VCaP (cell line): ENCODE data around the gene SRSF3.
"Not testable (repeated sequence)": the region's sequence is repeated elsewhere in the genome, so short reads cannot be mapped to it uniquely, and the experiment has no call there.

Source experiments
- H3K27ac ChIP-seq: fragments of 450-650 bp; 2 replicates; pipeline ENCODE4 v1.5.1; 2017
- CTCF ChIP-seq: fragments of 450-650 bp; conservative IDR thresholded peaks from 2 replicates; pipeline ENCODE4 v1.5.1; 2017; ENCODE audit warnings: mild to moderate bottlenecking, moderate library complexity

The SRSF3 gene

GRCh38 chr6:36578030-36578429, 16.1 kb upstream of the SRSF3 start:
- no peak overlapping the region for H3K27ac ChIP-seq
- TF ChIP-seq CTCF = no peak

- H3K27ac ChIP-seq = no peak overlapping the region
- TF ChIP-seq CTCF = no peak
These were observed 15.7 kb upstream of the SRSF3 start for GRCh38 chr6:36578431-36578830.

- H3K27ac ChIP-seq = no peak overlapping the region
- TF ChIP-seq CTCF = no peak
These were observed 14.0 kb upstream of the SRSF3 start for GRCh38 chr6:36580184-36580526.

- TF ChIP-seq CTCF = no peak
- no peak overlapping the region for H3K27ac ChIP-seq
These were observed 12.4 kb upstream of the SRSF3 start for GRCh38 chr6:36581716-36582115.

GRCh38 chr6:36586606-36587005, 7.6 kb upstream of the SRSF3 start:
- no peak for TF ChIP-seq CTCF
- H3K27ac ChIP-seq = no peak overlapping the region

- H3K27ac ChIP-seq = not testable (repeated sequence)
These were observed 5.1 kb upstream of the SRSF3 start for GRCh38 chr6:36589025-36589400.

- no peak for TF ChIP-seq CTCF
- H3K27ac ChIP-seq = no peak overlapping the region
These were observed 3.9 kb upstream of the SRSF3 start for GRCh38 chr6:36590237-36590636.

GRCh38 chr6:36592221-36592655, 1.9 kb upstream of the SRSF3 start:
- H3K27ac ChIP-seq = peak overlapping the region; percentile 95
- no peak for TF ChIP-seq CTCF
